Forelimb muscle (tissue), 1 donor: ENCODE measurements around the gene MRPS34. TPM values are rescaled to one million over a fixed set of nuclear protein-coding genes. Genes with fewer than 3 reads are reported as not detected.
"Not testable (repeated sequence)": the region's sequence is repeated elsewhere in the genome, so short reads cannot be mapped to it uniquely, and the experiment has no call there.

Experiments
- DNase-seq: peaks from one replicate; pipeline ENCODE4 v3.0.0-alpha.2; 2013; ENCODE audit warnings: low read depth
- polyA plus RNA-seq: library from polyadenylated mRNA; unstranded; fragments of 120-200 nt; gene quantifications from one replicate; pipeline ENCODE4 v1.2.1, GENCODE V29; 2013; ENCODE audit not compliant: insufficient read length

The MRPS34 gene
- polyA plus RNA-seq, 1 donor: 42.5 TPM

GRCh38 chr16:1754204-1754603, 18.7 kb downstream of the MRPS34 start:
- DNase-seq: no peak

- DNase-seq: no peak
Measured at GRCh38 chr16:1752853-1753252, 20.1 kb downstream of the MRPS34 start.

- DNase-seq: no peak
Measured at GRCh38 chr16:1751946-1752345, 21.0 kb downstream of the MRPS34 start.

GRCh38 chr16:1749152-1750117, 23.5 kb downstream of the MRPS34 start:
- DNase-seq: no peak

- DNase-seq: no peak
Measured at GRCh38 chr16:1747934-1748333, 25.0 kb downstream of the MRPS34 start.

GRCh38 chr16:1746693-1747195, 26.2 kb downstream of the MRPS34 start:
- DNase-seq: no peak

- DNase-seq: no peak
Measured at GRCh38 chr16:1745900-1746692, 26.8 kb downstream of the MRPS34 start.

GRCh38 chr16:1745181-1745899, 27.6 kb downstream of the MRPS34 start:
- DNase-seq: no peak

GRCh38 chr16:1744338-1744840, 28.5 kb downstream of the MRPS34 start:
- DNase-seq: no peak

- DNase-seq: no peak
Measured at GRCh38 chr16:1743376-1744337, 29.3 kb downstream of the MRPS34 start.

- DNase-seq: no peak
Measured at GRCh38 chr16:1741553-1742165, 31.3 kb downstream of the MRPS34 start.

- no peak for DNase-seq
Measured at GRCh38 chr16:1740781-1741490, 32.0 kb downstream of the MRPS34 start.

- DNase-seq: no peak
Measured at GRCh38 chr16:1740234-1740633, 32.7 kb downstream of the MRPS34 start.

- DNase-seq: no peak
Measured at GRCh38 chr16:1734816-1735215, 38.1 kb downstream of the MRPS34 start.

- DNase-seq: no peak
Measured at GRCh38 chr16:1734123-1734522, 38.8 kb downstream of the MRPS34 start.

GRCh38 chr16:1732551-1732987, 40.4 kb downstream of the MRPS34 start:
- not testable (repeated sequence) for DNase-seq

GRCh38 chr16:1732071-1732470, 40.9 kb downstream of the MRPS34 start:
- no peak for DNase-seq

GRCh38 chr16:1731603-1732002, 41.3 kb downstream of the MRPS34 start:
- DNase-seq: no peak

- DNase-seq: no peak
Measured at GRCh38 chr16:1731073-1731472, 41.9 kb downstream of the MRPS34 start.
